Suprapubic skin (tissue), 4 donors: Measurements from ENCODE around the gene IMPA2. TPM values are rescaled to one million over a fixed set of nuclear protein-coding genes. Genes with fewer than 3 reads are reported as not detected.
A peak's percentile ranks its signal among the peaks of the same experiment; 100 is the strongest.

Experiments used
- DNase-seq, 2 donors: peaks; one replicate each; pipeline ENCODE4 v3.0.0-alpha.2; 2019; ENCODE audit warnings: low spot score in 2 of 2
- H3K27ac ChIP-seq: fragments of 200-600 bp; sonication (generic); one replicate; pipeline ENCODE4 v1.5.1; 2019
- H3K27me3 ChIP-seq: fragments of 200-600 bp; sonication (generic); one replicate; pipeline ENCODE4 v1.5.1; 2019
- H3K36me3 ChIP-seq: fragments of 200-600 bp; sonication (generic); one replicate; pipeline ENCODE4 v1.5.1; 2019
- H3K4me1 ChIP-seq: fragments of 200-600 bp; sonication (generic); one replicate; pipeline ENCODE4 v1.5.1; 2019
- H3K4me3 ChIP-seq: fragments of 200-600 bp; sonication (generic); one replicate; pipeline ENCODE4 v1.5.1; 2019; ENCODE audit warnings: mild to moderate bottlenecking
- H3K9me3 ChIP-seq: fragments of 200-600 bp; sonication (generic); one replicate; pipeline ENCODE4 v1.5.1; 2019
- CTCF ChIP-seq, 2 donors: fragments of 200-600 bp in 1 of 2; fragments of 450-650 bp in 1 of 2; sonication (generic) in 1 of 2; IDR thresholded peaks; one replicate each; pipeline ENCODE4 v1.5.1; 2016 to 2019; ENCODE audit warnings: antibody characterized with exemption in 2 of 2, mild to moderate bottlenecking in 1 of 2, moderate library complexity in 1 of 2
- EP300 ChIP-seq: sonication (generic); formaldehyde crosslinking; IDR thresholded peaks from one replicate; pipeline ENCODE4 v1.6.1; 2017; ENCODE audit warnings: antibody characterized with exemption
- POLR2A ChIP-seq, 2 donors: fragments of 450-650 bp; IDR thresholded peaks; one replicate each; pipeline ENCODE4 v1.6.1; 2017; ENCODE audit warnings: antibody characterized with exemption in 2 of 2, mild to moderate bottlenecking in 2 of 2, moderate library complexity in 2 of 2
- POLR2AphosphoS5 ChIP-seq, 3 donors: sonication (generic); formaldehyde crosslinking; IDR thresholded peaks; one replicate each; pipeline ENCODE4 v1.6.1; 2017; ENCODE audit warnings: antibody characterized with exemption in 3 of 3
- WGBS: methylation state at CpG from one replicate; pipeline ENCODE4 v1.1.5; 2018; 5-methylcytosine and 5-hydroxymethylcytosine counted together
- total RNA-seq, 4 donors: library from RNA; depleted of rRNA; stranded (reverse); fragments of >200 nt; gene quantifications; one replicate each; pipeline ENCODE4 v1.1.0, GENCODE V29; 2016

IMPA2 gene
- 100 to 1,000 TPM; 234 to 396 (median 363) TPM for total RNA-seq

GRCh38 chr18:11981192-11981542 is at the start of gene IMPA2:
IMPA2 (plus strand) TSS chr18:11981507; CDS start chr18:11981670, 163 bp downstream.
- peak within 1 kb of the TSS; percentile 82 for H3K4me3 ChIP-seq
- no peaks in the 10 kb centered on the region for H3K36me3 ChIP-seq
- peaks cover 45% of the 10 kb centered on the region for H3K4me1 ChIP-seq
- no peak for DNase-seq
- peak within 1 kb of the TSS; percentile 97 for H3K27ac ChIP-seq
- H3K27me3 ChIP-seq = no peaks in the 10 kb centered on the region
- TF ChIP-seq POLR2AphosphoS5 (IDR thresholded peaks at IDR 0.05) (no peak), CTCF (IDR thresholded peaks at IDR 0.05) (no peak), POLR2A (IDR thresholded peaks at IDR 0.05) (no peak), EP300 (no peak)
- no peaks in the 10 kb centered on the region for H3K9me3 ChIP-seq
- no CpG with 5 or more reads among the region's 42 CpGs for WGBS

GRCh38 chr18:11932393-11932792 is 48.9 kb upstream of the IMPA2 start:
- H3K4me1 ChIP-seq = no peaks in the 10 kb centered on the region
- no peak overlapping the region for H3K27ac ChIP-seq
- 90% methylated on average over 8 of the region's 14 CpGs for WGBS
- TF ChIP-seq POLR2A (IDR thresholded peaks at IDR 0.05) (no peak), EP300 (no peak), CTCF (IDR thresholded peaks at IDR 0.05) (no peak), POLR2AphosphoS5 (IDR thresholded peaks at IDR 0.05) (no peak)
- H3K27me3 ChIP-seq = no peaks in the 10 kb centered on the region
- no peak overlapping the region for H3K4me3 ChIP-seq
- H3K36me3 ChIP-seq = no peaks in the 10 kb centered on the region
- DNase-seq = no peak
- H3K9me3 ChIP-seq = no peaks in the 10 kb centered on the region

- TF ChIP-seq EP300 = no peak
- TF ChIP-seq CTCF (IDR thresholded peaks at IDR 0.05) = peak; percentile 73 to 79
- TF ChIP-seq POLR2A (IDR thresholded peaks at IDR 0.05) = no peak
- no peak for TF ChIP-seq POLR2AphosphoS5 (IDR thresholded peaks at IDR 0.05)
- peak in 1 of 2 donors; percentile 87 for DNase-seq
- no peak overlapping the region for H3K4me3 ChIP-seq
- no peaks in the 10 kb centered on the region for H3K36me3 ChIP-seq
- H3K9me3 ChIP-seq = no peaks in the 10 kb centered on the region
- no peaks in the 10 kb centered on the region for H3K27me3 ChIP-seq
- H3K4me1 ChIP-seq = peaks cover 2% of the 10 kb centered on the region
- WGBS = 5% methylated on average over 4 of the region's 4 CpGs
- no peak overlapping the region for H3K27ac ChIP-seq
Observed at GRCh38 chr18:11937874-11938478, 43.3 kb upstream of the IMPA2 start.

GRCh38 chr18:11940956-11941355 is 40.4 kb upstream of the IMPA2 start:
- H3K4me1 ChIP-seq = peaks cover 12% of the 10 kb centered on the region
- WGBS = 69% methylated on average over 2 of the region's 2 CpGs
- no peaks in the 10 kb centered on the region for H3K9me3 ChIP-seq
- no peaks in the 10 kb centered on the region for H3K36me3 ChIP-seq
- TF ChIP-seq CTCF (IDR thresholded peaks at IDR 0.05) (no peak), POLR2A (IDR thresholded peaks at IDR 0.05) (no peak), EP300 (no peak), POLR2AphosphoS5 (IDR thresholded peaks at IDR 0.05) (no peak)
- H3K27ac ChIP-seq = no peak overlapping the region
- no peaks in the 10 kb centered on the region for H3K27me3 ChIP-seq
- DNase-seq = no peak
- H3K4me3 ChIP-seq = no peak overlapping the region

GRCh38 chr18:11943551-11943950 is 37.8 kb upstream of the IMPA2 start:
- H3K4me3 ChIP-seq = no peak overlapping the region
- DNase-seq = no peak
- no peaks in the 10 kb centered on the region for H3K27me3 ChIP-seq
- H3K27ac ChIP-seq = no peak overlapping the region
- no peaks in the 10 kb centered on the region for H3K9me3 ChIP-seq
- 75% methylated on average over 2 of the region's 6 CpGs for WGBS
- H3K4me1 ChIP-seq = peaks cover 31% of the 10 kb centered on the region
- no peak for TF ChIP-seq EP300
- no peaks in the 10 kb centered on the region for H3K36me3 ChIP-seq

- no peaks in the 10 kb centered on the region for H3K27me3 ChIP-seq
- WGBS = 51% methylated on average over 4 of the region's 4 CpGs
- H3K4me1 ChIP-seq = peaks cover 31% of the 10 kb centered on the region
- H3K27ac ChIP-seq = no peak overlapping the region
- H3K36me3 ChIP-seq = no peaks in the 10 kb centered on the region
- no peak overlapping the region for H3K4me3 ChIP-seq
- no peak for TF ChIP-seq CTCF (IDR thresholded peaks at IDR 0.05)
- TF ChIP-seq EP300 = no peak
- TF ChIP-seq POLR2A (IDR thresholded peaks at IDR 0.05) = no peak
- H3K9me3 ChIP-seq = no peaks in the 10 kb centered on the region
- DNase-seq = no peak
Observed at GRCh38 chr18:11944252-11944651, 37.1 kb upstream of the IMPA2 start.
